OCI-LY3 (cell line): ENCODE data around the gene ABCC8.

Experiments
- H2AFZ ChIP-seq: fragments of 200-600, 300-600 bp; shearing (Covaris generic); 2 replicates; pipeline ENCODE4 v1.6.0; 2014; ENCODE audit warnings: antibody characterized with exemption, low read depth, low read length
- H3K27ac ChIP-seq: fragments of 200-600, 300-600 bp; sonication (generic); 2 replicates; pipeline ENCODE4 v1.5.1; 2014; ENCODE audit warnings: mild to moderate bottlenecking, low read length, moderate library complexity, mixed read lengths
- H3K27me3 ChIP-seq: fragments of 200-600, 300-600 bp; sonication (generic); 2 replicates; pipeline ENCODE4 v1.6.1; 2014; ENCODE audit warnings: low read depth, low read length, mixed read lengths
- H3K36me3 ChIP-seq: fragments of 200-600, 300-600 bp; sonication (generic); replicated peaks from 2 replicates; pipeline ENCODE3; 2014; ENCODE audit warnings: low read depth, low read length, mixed read lengths
- H3K4me1 ChIP-seq: fragments of 300-600, 200-600 bp; sonication (generic); 2 replicates; pipeline ENCODE4 v1.6.1; 2014; ENCODE audit warnings: low read length, mixed read lengths
- H3K4me2 ChIP-seq: fragments of 200-600, 300-600 bp; sonication (generic); 2 replicates; pipeline ENCODE4 v1.6.1; 2014; ENCODE audit warnings: low read length, mixed read lengths
- H3K4me3 ChIP-seq: fragments of 300-600, 200-600 bp; sonication (generic); 2 replicates; pipeline ENCODE4 v1.5.1; 2014; ENCODE audit warnings: antibody characterized with exemption, mild to moderate bottlenecking, low read length, moderate library complexity
- H3K79me2 ChIP-seq: fragments of 300-600, 200-600 bp; shearing (Covaris generic); 2 replicates; pipeline ENCODE4 v1.6.1; 2014; ENCODE audit warnings: mild to moderate bottlenecking, low read length, mixed read lengths
- H3K9ac ChIP-seq: fragments of 300-600, 200-600 bp; shearing (Covaris generic); 2 replicates; pipeline ENCODE4 v1.6.0; 2014; ENCODE audit warnings: mild to moderate bottlenecking, low read length, moderate library complexity
- H3K9me3 ChIP-seq: fragments of 200-600, 300-600 bp; shearing (Covaris generic); 2 replicates; pipeline ENCODE4 v1.6.1; 2014; ENCODE audit warnings: low read length, mixed read lengths; ENCODE audit not compliant: insufficient read depth
- H4K20me1 ChIP-seq: fragments of 200-600, 300-600 bp; sonication (generic); 2 replicates; pipeline ENCODE4 v1.6.1; 2016; ENCODE audit warnings: low read length, mixed read lengths; ENCODE audit not compliant: insufficient read depth
- EZH2phosphoT487 ChIP-seq: fragments of 200-600 bp; shearing (Covaris generic); IDR thresholded peaks from 2 replicates; pipeline ENCODE4 v1.6.1; 2018; ENCODE audit warnings: antibody characterized with exemption, mixed run types, low read depth
- TF ChIP-seq, protein P1 (sequence below): fragments of 200-600, 300-600 bp; sonication (generic); IDR thresholded peaks from 2 replicates; pipeline ENCODE4 v1.5.1; 2014; ENCODE audit warnings: antibody characterized with exemption, low read length, low read depth

ABCC8 gene

DNA sequence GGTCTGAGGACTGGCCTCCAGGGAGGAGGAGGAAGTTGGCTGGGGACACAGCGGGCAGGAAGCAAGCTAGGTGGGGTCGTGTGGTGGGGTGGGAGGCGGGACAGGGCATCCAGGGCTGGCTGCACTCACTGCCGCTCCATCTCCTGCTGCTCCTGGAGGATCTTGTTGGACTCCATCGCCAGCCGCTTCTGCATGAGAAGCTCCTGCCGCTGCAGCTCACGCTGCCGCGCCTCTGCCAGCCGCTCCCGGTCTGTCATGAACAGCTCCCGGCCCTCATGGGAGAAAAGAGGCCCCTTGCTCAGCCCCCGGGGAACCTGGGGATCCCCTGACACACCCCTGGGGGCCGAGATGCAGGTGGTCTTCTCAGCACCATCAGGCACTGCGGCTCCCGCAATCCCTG is 46.0 kb upstream of the ABCC8 start:
- Histone ChIP-seq H4K20me1 (no peaks in the 10 kb centered on the region), H3K9ac (no peak overlapping the region), H2AFZ (no peak overlapping the region), H3K27me3 (peaks cover 11% of the 10 kb centered on the region), H3K4me1 (no peaks in the 10 kb centered on the region), H3K27ac (no peak overlapping the region), H3K9me3 (no peaks in the 10 kb centered on the region), H3K36me3 (no peaks in the 10 kb centered on the region), H3K79me2 (no peaks in the 10 kb centered on the region), H3K4me3 (no peak overlapping the region), H3K4me2 (no peak overlapping the region)
- no peak for TF ChIP-seq EZH2phosphoT487

DNA sequence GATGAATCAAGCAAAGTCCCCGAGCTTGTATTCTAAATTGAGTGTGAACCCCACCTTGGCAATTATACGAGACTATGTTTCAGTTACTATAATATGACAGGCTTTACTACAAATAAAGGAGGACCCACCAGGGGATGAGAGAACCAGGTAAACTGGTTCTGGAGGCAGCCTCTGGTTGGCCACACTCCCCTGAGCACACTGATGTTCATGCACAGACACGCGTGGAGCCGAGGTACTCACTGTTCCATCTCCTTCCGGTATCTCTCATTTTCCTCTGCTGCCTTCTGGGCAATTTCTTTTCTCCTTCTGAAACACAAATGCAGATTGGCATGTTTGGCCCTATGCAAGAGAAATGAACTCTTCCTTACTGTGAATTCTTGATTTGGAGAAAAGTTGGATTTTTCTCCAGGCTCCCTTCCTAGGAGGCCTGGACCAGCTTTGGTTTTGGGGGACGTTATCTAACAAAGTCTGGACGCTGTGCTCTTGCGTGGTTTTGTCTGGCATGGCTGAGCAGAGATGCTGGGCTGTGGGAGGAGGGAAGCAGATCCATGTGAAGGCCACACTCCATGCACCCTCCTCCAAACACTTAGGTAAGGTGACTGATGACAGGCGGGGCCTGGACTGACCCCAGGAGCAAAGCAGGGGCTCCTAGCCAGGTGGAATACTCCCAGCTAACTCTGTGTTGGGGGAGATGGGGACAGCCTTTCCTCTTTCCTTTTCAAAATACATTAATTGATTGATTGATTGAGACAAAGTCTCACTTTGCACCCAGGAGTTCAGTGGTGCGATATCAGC is 44.7 kb upstream of the ABCC8 start:
- Histone ChIP-seq H3K4me2 (no peak overlapping the region), H3K79me2 (no peaks in the 10 kb centered on the region), H3K36me3 (no peaks in the 10 kb centered on the region), H3K9me3 (no peaks in the 10 kb centered on the region), H3K27ac (no peak overlapping the region), H3K4me1 (no peaks in the 10 kb centered on the region), H2AFZ (no peak overlapping the region), H3K9ac (no peak overlapping the region), H3K27me3 (peaks cover 24% of the 10 kb centered on the region), H4K20me1 (no peaks in the 10 kb centered on the region), H3K4me3 (no peak overlapping the region)
- TF ChIP-seq, protein P1, sequence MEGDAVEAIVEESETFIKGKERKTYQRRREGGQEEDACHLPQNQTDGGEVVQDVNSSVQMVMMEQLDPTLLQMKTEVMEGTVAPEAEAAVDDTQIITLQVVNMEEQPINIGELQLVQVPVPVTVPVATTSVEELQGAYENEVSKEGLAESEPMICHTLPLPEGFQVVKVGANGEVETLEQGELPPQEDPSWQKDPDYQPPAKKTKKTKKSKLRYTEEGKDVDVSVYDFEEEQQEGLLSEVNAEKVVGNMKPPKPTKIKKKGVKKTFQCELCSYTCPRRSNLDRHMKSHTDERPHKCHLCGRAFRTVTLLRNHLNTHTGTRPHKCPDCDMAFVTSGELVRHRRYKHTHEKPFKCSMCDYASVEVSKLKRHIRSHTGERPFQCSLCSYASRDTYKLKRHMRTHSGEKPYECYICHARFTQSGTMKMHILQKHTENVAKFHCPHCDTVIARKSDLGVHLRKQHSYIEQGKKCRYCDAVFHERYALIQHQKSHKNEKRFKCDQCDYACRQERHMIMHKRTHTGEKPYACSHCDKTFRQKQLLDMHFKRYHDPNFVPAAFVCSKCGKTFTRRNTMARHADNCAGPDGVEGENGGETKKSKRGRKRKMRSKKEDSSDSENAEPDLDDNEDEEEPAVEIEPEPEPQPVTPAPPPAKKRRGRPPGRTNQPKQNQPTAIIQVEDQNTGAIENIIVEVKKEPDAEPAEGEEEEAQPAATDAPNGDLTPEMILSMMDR, result no peak
- no peak for TF ChIP-seq EZH2phosphoT487

DNA sequence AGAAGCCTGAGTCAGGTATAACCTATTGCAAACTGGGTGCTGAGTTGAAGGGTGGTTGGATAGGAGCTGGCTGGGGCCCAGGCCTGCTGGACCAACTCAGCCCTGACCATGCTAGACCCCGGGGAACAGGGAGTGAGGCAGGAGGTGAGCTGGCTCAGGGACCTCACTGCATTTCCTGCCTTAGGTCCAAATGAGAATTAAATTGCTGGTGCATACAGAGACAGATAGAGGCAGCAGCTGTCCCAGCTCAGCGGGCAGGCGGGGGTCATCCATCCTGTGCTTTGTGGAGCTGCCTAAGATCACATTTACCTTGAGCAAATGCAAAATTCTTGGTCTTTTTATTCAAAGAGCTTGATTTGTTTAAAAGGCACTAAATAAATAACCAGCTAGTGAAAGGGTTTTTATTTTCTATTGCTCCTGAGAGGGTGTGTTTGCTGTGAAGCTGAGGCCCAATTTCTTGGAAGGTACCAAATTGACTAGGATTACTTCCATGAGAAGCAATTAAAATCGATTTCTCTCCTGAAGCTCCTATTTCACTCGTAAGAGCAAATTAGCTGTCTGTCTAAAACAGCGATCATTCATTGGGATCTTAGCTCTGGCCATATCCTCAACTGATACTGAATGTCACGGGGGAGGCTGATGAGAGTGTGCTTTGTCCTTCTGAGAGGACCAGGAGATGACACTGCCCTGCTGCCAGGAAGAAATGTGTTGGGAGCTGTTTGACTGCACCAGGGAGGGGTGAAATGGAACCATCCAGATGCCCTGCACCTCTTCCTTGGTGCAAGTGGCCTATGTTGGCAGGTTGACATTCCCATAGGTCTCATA is 42.6 kb upstream of the ABCC8 start:
- Histone ChIP-seq H3K4me2 (no peak overlapping the region), H3K9ac (no peak overlapping the region), H3K4me1 (no peaks in the 10 kb centered on the region), H3K27me3 (peaks cover 29% of the 10 kb centered on the region), H4K20me1 (no peaks in the 10 kb centered on the region), H3K4me3 (no peak overlapping the region), H3K79me2 (no peaks in the 10 kb centered on the region), H3K9me3 (no peaks in the 10 kb centered on the region), H2AFZ (no peak overlapping the region), H3K27ac (no peak overlapping the region), H3K36me3 (no peaks in the 10 kb centered on the region)
- TF ChIP-seq, protein P1, result no peak
- no peak for TF ChIP-seq EZH2phosphoT487

DNA sequence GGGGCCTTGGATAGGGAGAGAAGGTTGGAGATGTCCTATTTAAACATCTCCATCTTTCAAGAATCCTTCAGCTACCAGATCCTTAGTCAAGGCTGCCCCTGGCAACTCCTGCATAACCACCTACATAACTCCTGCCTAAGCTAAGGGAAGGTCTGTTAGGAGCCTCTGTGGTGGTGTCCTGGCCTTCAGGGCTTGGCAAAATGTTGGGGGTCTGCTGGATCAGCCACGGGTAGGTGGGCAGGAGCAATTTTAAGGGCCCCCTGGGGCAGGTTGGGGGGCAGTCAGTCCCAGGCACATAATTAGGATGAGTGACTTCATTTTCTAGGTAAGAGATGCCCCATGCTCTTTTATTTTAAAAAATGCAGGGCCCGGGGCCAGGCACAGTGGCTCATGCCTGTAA is 41.7 kb upstream of the ABCC8 start:
- Histone ChIP-seq H3K9ac (no peak overlapping the region), H2AFZ (no peak overlapping the region), H3K9me3 (no peaks in the 10 kb centered on the region), H3K4me1 (no peaks in the 10 kb centered on the region), H3K27me3 (peaks cover 32% of the 10 kb centered on the region), H4K20me1 (no peaks in the 10 kb centered on the region), H3K4me3 (no peak overlapping the region), H3K79me2 (no peaks in the 10 kb centered on the region), H3K27ac (no peak overlapping the region), H3K36me3 (no peaks in the 10 kb centered on the region), H3K4me2 (no peak overlapping the region)
- TF ChIP-seq, protein P1, result no peak
- TF ChIP-seq EZH2phosphoT487, result no peak
